Neural cell (in vitro differentiated cells): ENCODE measurements around the gene GNG4.

Experiments
- EZH2 ChIP-seq: fragments of 200-600, 300-800 bp; shearing (Covaris generic), sonication (generic); IDR thresholded peaks from 2 replicates; pipeline ENCODE4 v1.6.1; 2014; ENCODE audit warnings: antibody characterized with exemption, low read length, borderline replicate concordance, mild to moderate bottlenecking; ENCODE audit not compliant: insufficient read depth, poor library complexity, severe bottlenecking
- POLR2AphosphoS5 ChIP-seq: IDR thresholded peaks from 2 replicates; pipeline ENCODE4 v1.6.1; 2012
- TF ChIP-seq, protein P1 (sequence below): IDR thresholded peaks from 2 replicates; pipeline ENCODE4 v1.6.1; 2012; ENCODE audit warnings: borderline replicate concordance
- TF ChIP-seq, protein P2 (sequence below): fragments of 450-650 bp; IDR thresholded peaks from 2 replicates; pipeline ENCODE4 v1.5.1; 2014; ENCODE audit warnings: antibody characterized with exemption, mild to moderate bottlenecking, moderate library complexity; ENCODE audit not compliant: poor library complexity, severe bottlenecking

DNA sequence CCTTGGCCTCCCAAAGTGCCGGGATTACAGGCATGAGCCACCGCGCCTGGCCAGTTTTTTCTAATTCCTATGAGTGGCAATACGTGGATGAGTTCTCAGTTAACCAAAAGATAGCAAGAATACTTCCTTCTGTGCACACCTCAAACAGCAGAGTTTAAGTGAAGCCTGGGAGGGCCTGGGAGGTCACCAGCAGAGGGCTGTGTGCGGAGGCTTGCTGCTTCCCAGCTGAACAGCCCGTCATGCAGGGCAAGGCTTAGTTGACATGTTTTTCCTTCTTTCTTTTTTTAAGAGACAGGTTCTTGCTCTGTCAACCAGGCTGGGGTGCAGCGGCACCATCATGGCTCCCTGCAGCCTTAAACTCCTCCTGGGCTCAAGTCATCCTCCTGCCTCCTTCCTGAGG is 17.8 kb downstream of the GNG4 start:
- TF ChIP-seq EZH2 (no peak), POLR2AphosphoS5 (no peak)
- TF ChIP-seq, protein P1, sequence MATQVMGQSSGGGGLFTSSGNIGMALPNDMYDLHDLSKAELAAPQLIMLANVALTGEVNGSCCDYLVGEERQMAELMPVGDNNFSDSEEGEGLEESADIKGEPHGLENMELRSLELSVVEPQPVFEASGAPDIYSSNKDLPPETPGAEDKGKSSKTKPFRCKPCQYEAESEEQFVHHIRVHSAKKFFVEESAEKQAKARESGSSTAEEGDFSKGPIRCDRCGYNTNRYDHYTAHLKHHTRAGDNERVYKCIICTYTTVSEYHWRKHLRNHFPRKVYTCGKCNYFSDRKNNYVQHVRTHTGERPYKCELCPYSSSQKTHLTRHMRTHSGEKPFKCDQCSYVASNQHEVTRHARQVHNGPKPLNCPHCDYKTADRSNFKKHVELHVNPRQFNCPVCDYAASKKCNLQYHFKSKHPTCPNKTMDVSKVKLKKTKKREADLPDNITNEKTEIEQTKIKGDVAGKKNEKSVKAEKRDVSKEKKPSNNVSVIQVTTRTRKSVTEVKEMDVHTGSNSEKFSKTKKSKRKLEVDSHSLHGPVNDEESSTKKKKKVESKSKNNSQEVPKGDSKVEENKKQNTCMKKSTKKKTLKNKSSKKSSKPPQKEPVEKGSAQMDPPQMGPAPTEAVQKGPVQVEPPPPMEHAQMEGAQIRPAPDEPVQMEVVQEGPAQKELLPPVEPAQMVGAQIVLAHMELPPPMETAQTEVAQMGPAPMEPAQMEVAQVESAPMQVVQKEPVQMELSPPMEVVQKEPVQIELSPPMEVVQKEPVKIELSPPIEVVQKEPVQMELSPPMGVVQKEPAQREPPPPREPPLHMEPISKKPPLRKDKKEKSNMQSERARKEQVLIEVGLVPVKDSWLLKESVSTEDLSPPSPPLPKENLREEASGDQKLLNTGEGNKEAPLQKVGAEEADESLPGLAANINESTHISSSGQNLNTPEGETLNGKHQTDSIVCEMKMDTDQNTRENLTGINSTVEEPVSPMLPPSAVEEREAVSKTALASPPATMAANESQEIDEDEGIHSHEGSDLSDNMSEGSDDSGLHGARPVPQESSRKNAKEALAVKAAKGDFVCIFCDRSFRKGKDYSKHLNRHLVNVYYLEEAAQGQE, result no peak
- TF ChIP-seq, protein P2, sequence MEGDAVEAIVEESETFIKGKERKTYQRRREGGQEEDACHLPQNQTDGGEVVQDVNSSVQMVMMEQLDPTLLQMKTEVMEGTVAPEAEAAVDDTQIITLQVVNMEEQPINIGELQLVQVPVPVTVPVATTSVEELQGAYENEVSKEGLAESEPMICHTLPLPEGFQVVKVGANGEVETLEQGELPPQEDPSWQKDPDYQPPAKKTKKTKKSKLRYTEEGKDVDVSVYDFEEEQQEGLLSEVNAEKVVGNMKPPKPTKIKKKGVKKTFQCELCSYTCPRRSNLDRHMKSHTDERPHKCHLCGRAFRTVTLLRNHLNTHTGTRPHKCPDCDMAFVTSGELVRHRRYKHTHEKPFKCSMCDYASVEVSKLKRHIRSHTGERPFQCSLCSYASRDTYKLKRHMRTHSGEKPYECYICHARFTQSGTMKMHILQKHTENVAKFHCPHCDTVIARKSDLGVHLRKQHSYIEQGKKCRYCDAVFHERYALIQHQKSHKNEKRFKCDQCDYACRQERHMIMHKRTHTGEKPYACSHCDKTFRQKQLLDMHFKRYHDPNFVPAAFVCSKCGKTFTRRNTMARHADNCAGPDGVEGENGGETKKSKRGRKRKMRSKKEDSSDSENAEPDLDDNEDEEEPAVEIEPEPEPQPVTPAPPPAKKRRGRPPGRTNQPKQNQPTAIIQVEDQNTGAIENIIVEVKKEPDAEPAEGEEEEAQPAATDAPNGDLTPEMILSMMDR, result no peak
